Ecto neural progenitor cell (in vitro differentiated cells): Measurements from ENCODE around the gene DDX21.
"Not testable (repeated sequence)": the region's sequence is repeated elsewhere in the genome, so short reads cannot be mapped to it uniquely, and the experiment has no call there.

Source experiments
- DNase-seq: peaks from one replicate; pipeline ENCODE4 v3.0.0-alpha.2; 2018; ENCODE audit warnings: low spot score

Gene DDX21

GRCh38 chr10:68955832-68956532, at the start of gene DDX21:
Gene DDX21, plus strand, starts transcription at chr10:68956170. Its CDS starts 56 bp downstream, at chr10:68956226.
- DNase-seq: peak; percentile 86

DNA sequence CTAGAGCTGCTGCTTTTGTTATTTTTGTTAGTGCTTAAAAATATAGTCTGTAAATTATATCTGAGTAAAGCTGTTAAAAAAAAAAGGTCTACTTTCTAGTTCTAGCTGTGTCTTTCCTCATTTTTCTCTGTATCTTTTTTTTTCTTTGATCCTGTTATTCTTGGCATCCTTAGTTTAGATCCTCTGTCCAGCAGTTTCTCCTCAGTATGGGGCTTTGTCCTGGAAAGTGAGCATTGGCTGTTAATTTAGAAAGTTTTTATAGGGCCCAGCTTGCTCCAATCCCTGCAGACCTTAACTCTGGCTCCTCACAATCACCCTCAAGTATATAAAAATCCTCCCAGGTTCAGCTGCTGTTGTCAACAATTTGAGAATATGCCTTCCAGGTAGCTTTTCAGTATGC, 31.4 kb upstream of the DDX21 start:
- no peak for DNase-seq

- DNase-seq: no peak
These were observed 30.5 kb upstream of the DDX21 start for GRCh38 chr10:68925489-68925888.

DNA sequence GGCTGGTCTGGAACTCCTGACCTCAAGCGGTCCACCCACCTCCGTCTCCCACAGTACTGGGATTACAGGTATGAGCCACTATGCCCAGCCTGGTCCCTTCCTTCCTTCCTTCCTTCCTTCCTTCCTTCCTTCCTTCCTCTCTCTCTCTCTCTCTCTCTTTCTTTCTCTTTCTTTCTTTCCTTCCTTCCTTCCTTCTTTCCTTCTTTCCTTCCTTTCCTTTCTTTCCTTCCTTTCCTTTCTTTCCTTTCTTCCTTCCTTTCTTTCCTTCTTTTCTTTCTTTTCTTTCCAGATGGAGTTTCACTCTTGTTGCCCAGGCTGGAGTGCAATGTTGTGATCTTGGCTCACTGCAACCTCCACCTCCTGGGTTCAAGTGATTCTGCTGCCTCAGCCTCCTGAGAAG, 26.8 kb upstream of the DDX21 start:
- not testable (repeated sequence) for DNase-seq

- not testable (repeated sequence) for DNase-seq
These were observed 26.1 kb upstream of the DDX21 start for GRCh38 chr10:68929888-68930287.

DNA sequence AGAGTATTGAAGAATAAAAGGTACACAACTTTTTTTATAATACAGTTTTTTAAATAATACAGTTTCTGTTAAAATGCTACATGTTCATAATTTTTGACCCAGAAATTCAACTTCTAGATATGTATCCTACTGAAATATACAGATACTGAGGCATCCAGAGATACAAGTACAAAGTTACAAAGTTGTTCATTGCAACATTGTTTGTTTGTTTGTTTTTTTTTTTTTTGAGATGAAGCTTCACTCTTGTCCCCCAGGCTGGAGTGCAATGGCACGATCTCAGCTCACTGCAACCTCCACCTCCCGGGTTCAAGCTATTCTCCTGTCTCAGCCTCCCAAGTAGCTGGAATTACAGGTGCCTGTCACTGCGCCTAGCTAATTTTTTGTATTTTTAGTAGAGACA, 23.1 kb upstream of the DDX21 start:
- DNase-seq: not testable (repeated sequence)

- DNase-seq: no peak
These were observed 21.0 kb upstream of the DDX21 start for GRCh38 chr10:68934994-68935393.

DNA sequence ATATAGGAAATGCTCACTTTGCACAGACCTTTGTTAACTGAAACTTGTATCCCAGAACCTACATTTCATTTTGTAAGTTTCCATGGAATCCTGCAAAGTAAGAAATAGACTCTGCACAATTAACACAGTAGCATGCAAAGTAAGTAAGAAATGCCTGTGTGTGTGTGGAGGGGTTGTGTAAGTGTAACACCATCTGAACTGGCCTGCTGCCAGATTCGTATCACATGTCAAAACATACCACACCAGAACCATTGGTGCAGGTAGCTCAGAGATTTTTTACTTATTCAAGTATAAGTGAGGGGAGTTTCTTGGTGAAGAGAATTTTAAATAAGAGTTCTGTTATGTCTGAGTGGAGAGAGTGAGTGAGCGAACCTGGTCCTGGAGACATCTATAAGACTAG, 17.9 kb upstream of the DDX21 start:
- DNase-seq: no peak

DNA sequence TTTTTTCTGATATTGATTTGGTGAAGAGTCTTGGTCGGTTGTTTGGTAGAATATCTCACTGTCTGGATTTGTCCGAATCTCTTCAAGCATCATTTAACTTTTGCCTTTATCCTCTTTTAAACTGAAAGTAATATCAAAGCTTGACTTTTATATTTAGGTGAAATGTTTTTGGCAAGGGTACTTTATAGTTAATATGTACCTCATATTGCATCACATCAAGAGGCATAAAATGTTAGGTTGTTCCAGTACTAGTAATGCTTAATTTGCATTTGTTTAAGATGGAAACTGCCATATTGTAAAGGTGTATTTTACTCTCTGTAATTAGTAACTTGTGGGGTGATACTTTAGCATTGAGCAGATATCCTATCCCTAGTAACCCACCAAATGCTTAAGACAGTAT, 17.1 kb upstream of the DDX21 start:
- no peak for DNase-seq

DNA sequence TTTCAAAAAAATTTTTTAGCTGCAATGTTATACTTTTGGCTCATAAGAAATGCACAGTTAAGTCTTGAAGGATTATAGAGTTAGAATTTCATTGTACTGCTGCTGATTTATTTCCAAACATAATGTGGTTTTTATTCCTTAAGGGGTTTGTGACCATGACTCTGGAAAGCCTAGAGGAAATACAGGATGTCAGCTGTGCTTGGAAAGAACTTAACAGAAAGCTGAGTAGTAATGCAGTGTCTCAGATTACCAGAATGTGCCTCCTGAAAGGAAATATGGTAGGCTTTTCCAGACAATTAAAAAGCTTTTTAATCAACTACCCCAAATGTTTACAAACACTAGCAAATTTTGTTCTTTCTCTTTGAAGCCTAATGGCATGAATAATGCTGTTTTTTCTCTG, 15.1 kb upstream of the DDX21 start:
- not testable (repeated sequence) for DNase-seq

DNA sequence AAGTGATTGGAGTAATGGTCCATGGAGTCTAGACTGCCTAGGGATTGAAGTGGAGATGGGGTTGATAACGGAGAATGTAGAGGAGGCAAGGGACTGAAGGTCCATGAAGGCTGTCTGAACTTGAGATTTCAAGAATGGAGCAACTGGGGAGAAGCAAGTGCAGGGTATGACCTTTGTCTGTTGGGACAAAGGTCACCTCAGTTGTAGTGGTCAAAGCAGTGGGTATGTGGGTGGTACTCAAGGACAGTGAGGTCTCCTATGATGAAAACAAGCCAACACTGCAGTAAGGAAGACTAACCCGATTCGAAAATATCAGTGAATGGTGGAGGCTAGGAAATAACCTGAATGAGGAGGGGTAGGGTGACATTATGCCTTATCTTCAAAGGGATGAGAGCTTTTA, 5.4 kb upstream of the DDX21 start:
- no peak for DNase-seq

GRCh38 chr10:68954904-68955303, 1.1 kb upstream of the DDX21 start:
- no peak for DNase-seq

- DNase-seq: no peak
These were observed 577 bp upstream of the DDX21 start for GRCh38 chr10:68955355-68955831.

DNA sequence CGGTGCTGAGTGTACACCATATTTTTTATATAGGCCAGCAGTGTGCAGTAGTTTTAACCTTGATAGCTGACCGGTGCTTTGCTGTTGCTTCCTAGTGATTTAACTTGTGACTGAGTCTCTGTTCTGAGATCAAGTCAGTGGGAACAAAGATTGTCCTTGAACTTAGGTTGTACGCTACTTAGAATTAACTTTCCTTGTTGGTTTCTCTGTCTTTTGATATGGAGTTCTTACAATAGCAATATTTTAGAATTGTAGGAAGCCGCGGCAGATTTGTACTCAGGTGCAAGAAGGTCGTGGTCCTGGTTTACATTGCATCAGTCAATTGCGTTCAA, 1.3 kb downstream of the DDX21 start:
- DNase-seq: no peak

GRCh38 chr10:68957654-68958053, 1.7 kb downstream of the DDX21 start:
- DNase-seq: no peak

GRCh38 chr10:68959695-68960527, 3.9 kb downstream of the DDX21 start:
- DNase-seq: no peak

- no peak for DNase-seq
These were observed 7.2 kb downstream of the DDX21 start for GRCh38 chr10:68963151-68963550.

GRCh38 chr10:68973975-68974374, 18.0 kb downstream of the DDX21 start:
- DNase-seq: no peak

GRCh38 chr10:68975936-68976473, 20.0 kb downstream of the DDX21 start:
- not testable (repeated sequence) for DNase-seq

DNA sequence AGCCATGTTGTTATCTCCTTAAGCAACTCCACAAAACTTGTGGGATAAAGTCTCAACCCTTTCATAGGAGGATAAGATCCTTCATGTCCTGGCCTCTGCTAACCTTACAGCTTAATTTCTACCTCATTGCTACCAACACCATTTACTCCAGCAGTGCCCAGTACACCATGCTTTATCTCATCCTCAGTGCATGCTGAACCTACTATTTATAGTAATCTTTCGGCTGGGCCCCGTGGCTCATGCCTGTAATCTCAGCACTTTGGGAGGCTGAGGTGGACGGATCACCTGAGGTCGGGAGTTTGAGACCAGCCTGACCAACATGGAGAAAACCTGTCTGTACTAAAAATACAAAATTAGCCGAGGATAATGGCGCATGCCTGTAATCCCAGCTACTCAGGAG, 23.8 kb downstream of the DDX21 start:
- not testable (repeated sequence) for DNase-seq

DNA sequence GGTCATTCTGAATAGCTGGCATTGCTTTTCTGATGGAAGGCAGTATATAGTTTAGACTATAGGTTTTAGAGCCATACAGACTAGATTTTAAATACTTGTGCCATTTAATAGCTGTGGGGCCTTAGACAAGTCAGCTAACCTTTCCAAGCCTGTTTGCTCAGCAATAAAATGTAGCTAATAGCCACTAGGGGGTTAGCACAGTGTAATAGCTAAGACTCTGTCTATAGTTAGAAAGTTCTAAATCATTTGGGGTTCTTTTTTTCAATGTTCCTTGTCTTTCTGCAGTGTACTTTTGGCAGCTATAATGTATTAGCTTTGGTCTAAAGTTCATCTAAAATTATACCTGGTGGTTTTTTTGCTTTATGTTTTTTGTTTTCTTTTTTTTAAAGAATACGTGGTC, 25.1 kb downstream of the DDX21 start:
- no peak for DNase-seq

GRCh38 chr10:68982389-68982788, 26.4 kb downstream of the DDX21 start:
- no peak for DNase-seq

GRCh38 chr10:68987611-68988010, 31.6 kb downstream of the DDX21 start:
- no peak for DNase-seq
